Heart left ventricle (tissue), 13 donors: ENCODE results near the gene UBR3.
"Not testable (repeated sequence)": the region's sequence is repeated elsewhere in the genome, so short reads cannot be mapped to it uniquely, and the experiment has no call there.

Source experiments
- CTCF ChIP-seq, 12 donors: fragments of 200-600 bp; sonication (generic) in 4 of 12; IDR thresholded peaks; one replicate each; pipeline versions ENCODE4 v1.5.0 to v1.8.0; 2018 to 2022; ENCODE audit warnings: antibody characterized with exemption in 12 of 12, mild to moderate bottlenecking in 5 of 12
- POLR2A ChIP-seq, 2 donors: fragments of 450-650 bp; IDR thresholded peaks; one replicate each; pipeline ENCODE4 v1.6.1; 2017; ENCODE audit warnings: antibody characterized with exemption in 2 of 2, mild to moderate bottlenecking in 2 of 2, moderate library complexity in 2 of 2
- donor health status: ischemic (EF 13 %, LVEDD 7.1; RV severe dilation, severe dysfunction).
- donor health status: DM: no; HTN: yes; CAD: no.
- donor health status: DM: no; HTN: no; CAD: no.
- donor health status: ischemic (EF 25% LVEDD 6.9; RV normal size, moderate dysfunction).
- donor health status: ischemic (EF 25% LVEDD 5.7; RV mildly dilated, moderate dysfunction).
- donor health status: ischemic (EF 35%, LVEDD 5.7; RV mildly dilated, moderate dysfunction).
- donor health status: nonischemic (EF 11% LVEDD 7.7; RV severe dilation, severe dysfunction).
- donor health status: DM: yes; HTN: yes; CAD: no.
- donor health status: PGD.
- donor health status: ischemic (EF 29% LVEDD 5.4; RV normal size, mild dysfunction).
- donor health status: nonischemic (EF 23%, LVEDD 6.1; RV moderate dilation, normal function).

GRCh38 chr2:169871369-169871768, 44.1 kb downstream of the UBR3 start:
- not testable (repeated sequence) for TF ChIP-seq POLR2A, CTCF (IDR thresholded peaks at IDR 0.05)
